22Rv1 (cell line): ENCODE data around the gene EBI3.

ENCODE experiments used
- CTCF ChIP-seq: fragments of 450-650 bp; IDR thresholded peaks from 2 replicates; pipeline ENCODE4 v1.5.1; 2017; ENCODE audit warnings: mild to moderate bottlenecking
- ZFX ChIP-seq: fragments of 450-650 bp; IDR thresholded peaks from 2 replicates; pipeline ENCODE4 v1.6.1; 2017; ENCODE audit warnings: antibody characterized with exemption, borderline replicate concordance

DNA sequence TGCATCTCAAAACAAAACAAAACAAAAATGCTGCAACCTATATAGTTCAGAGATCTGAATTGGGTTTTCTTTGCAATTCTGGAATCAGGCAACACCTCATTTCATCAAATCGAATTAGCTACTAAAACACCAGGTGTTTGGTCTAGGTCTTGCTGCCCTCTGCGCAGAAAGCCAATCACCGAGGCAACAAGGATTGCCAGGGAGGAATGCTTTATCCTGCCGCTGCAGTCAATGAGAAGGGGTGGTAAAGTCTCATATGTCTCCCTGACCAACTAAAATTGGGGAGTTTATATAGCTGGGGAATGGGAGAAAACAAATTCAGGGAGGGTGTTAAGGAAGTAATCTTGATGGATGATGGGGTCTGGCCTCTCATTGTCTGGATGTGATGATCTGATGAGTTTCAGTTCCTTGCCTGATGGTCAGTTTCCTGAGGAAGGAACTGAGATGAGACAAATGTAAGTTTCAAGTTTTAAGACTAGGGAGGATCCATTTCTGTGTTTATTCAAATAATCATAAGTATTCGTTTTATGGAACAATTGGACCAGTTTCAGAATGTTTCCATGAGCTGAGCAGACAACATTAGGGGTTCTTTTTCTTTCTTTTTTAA lies 12.6 kb downstream of the EBI3 start:
- TF ChIP-seq CTCF (no peak), ZFX (no peak)
